ENCODE data around the gene TBC1D24.

TBC1D24 gene

GRCh38 chr16:2527071-2527783 lies 52.3 kb downstream of the TBC1D24 start:
- H3K79me2 ChIP-seq (ENCODE audit: low read length) = no peaks in the 10 kb centered on the region
- no peaks in the 10 kb centered on the region for H3K9me3 ChIP-seq (ENCODE audit: insufficient read depth, low read length)
- no peaks in the 10 kb centered on the region for H3K27me3 ChIP-seq (ENCODE audit: low read depth, low read length)
- H3K27ac ChIP-seq (ENCODE audit: low read length) = no peak overlapping the region
- no peak overlapping the region for H3K4me3 ChIP-seq (ENCODE audit: low read length)
- H4K20me1 ChIP-seq (ENCODE audit: insufficient read depth, low read length) = no peaks in the 10 kb centered on the region
- H3K9ac ChIP-seq (ENCODE audit: low read length) = no peak overlapping the region
- peaks cover 6% of the 10 kb centered on the region; the same call in 1 of the 2 replicates for H3K4me1 ChIP-seq (ENCODE audit: low read length)
- H2AFZ ChIP-seq (ENCODE audit: low read depth, low read length) = no peak overlapping the region
- no peak for TF ChIP-seq CTCF (IDR thresholded peaks at IDR 0.05; ENCODE audit: low read depth, low read length)
- no peak for TF ChIP-seq EZH2phosphoT487 (IDR thresholded peaks at IDR 0.05; ENCODE audit: low read depth)
- no peak overlapping the region for H3K4me2 ChIP-seq (ENCODE audit: low read length)
- peaks cover 22% of the 10 kb centered on the region for H3K36me3 ChIP-seq (replicated peaks; ENCODE audit: low read depth, low read length)

- Histone ChIP-seq H3K27me3 (ENCODE audit: low read depth, low read length) (no peaks in the 10 kb centered on the region), H3K4me2 (ENCODE audit: low read length) (no peak overlapping the region), H3K36me3 (replicated peaks; ENCODE audit: low read depth, low read length) (peaks cover 22% of the 10 kb centered on the region), H3K9ac (ENCODE audit: low read length) (no peak overlapping the region), H3K27ac (ENCODE audit: low read length) (no peak overlapping the region), H3K9me3 (ENCODE audit: insufficient read depth, low read length) (no peaks in the 10 kb centered on the region), H3K4me3 (ENCODE audit: low read length) (no peak overlapping the region), H3K4me1 (ENCODE audit: low read length) (peaks cover 6% of the 10 kb centered on the region; the same call in 1 of the 2 replicates), H3K79me2 (ENCODE audit: low read length) (no peaks in the 10 kb centered on the region), H4K20me1 (ENCODE audit: insufficient read depth, low read length) (no peaks in the 10 kb centered on the region), H2AFZ (ENCODE audit: low read depth, low read length) (no peak overlapping the region)
- TF ChIP-seq CTCF (IDR thresholded peaks at IDR 0.05; ENCODE audit: low read depth, low read length) (no peak), EZH2phosphoT487 (IDR thresholded peaks at IDR 0.05; ENCODE audit: low read depth) (no peak)
Measured at GRCh38 chr16:2527784-2528100, 52.8 kb downstream of the TBC1D24 start.

GRCh38 chr16:2528161-2529060 lies 53.5 kb downstream of the TBC1D24 start:
- Histone ChIP-seq H3K9ac (ENCODE audit: low read length) (no peak overlapping the region), H2AFZ (ENCODE audit: low read depth, low read length) (no peak overlapping the region), H3K27me3 (ENCODE audit: low read depth, low read length) (no peaks in the 10 kb centered on the region), H3K9me3 (ENCODE audit: insufficient read depth, low read length) (no peaks in the 10 kb centered on the region), H3K4me1 (ENCODE audit: low read length) (peaks cover 6% of the 10 kb centered on the region; the same call in 1 of the 2 replicates), H3K36me3 (replicated peaks; ENCODE audit: low read depth, low read length) (peaks cover 18% of the 10 kb centered on the region), H3K4me2 (ENCODE audit: low read length) (no peak overlapping the region), H3K4me3 (ENCODE audit: low read length) (no peak overlapping the region), H3K79me2 (ENCODE audit: low read length) (no peaks in the 10 kb centered on the region), H4K20me1 (ENCODE audit: insufficient read depth, low read length) (no peaks in the 10 kb centered on the region), H3K27ac (ENCODE audit: low read length) (no peak overlapping the region)
- TF ChIP-seq CTCF (IDR thresholded peaks at IDR 0.05; ENCODE audit: low read depth, low read length) = no peak
- no peak for TF ChIP-seq EZH2phosphoT487 (IDR thresholded peaks at IDR 0.05; ENCODE audit: low read depth)
